K562 (cell line): Measurements from ENCODE around the gene OPRL1. TPM values are rescaled to one million over a fixed set of nuclear protein-coding genes. Genes with fewer than 3 reads are reported as not detected.

Experiments used
- ATF6 ChIP-seq: sonication (generic); formaldehyde crosslinking; IDR thresholded peaks from 2 replicates; pipeline ENCODE4 v1.4.0; 2020; ENCODE audit warnings: mild to moderate bottlenecking, missing genetic modification reagents
- BCOR ChIP-seq: fragments of 450-650 bp; IDR thresholded peaks from 2 replicates; pipeline ENCODE4 v1.6.1; 2016
- BDP1 ChIP-seq: IDR thresholded peaks from 3 replicates; pipeline ENCODE4 v1.6.1; 2011; ENCODE audit not compliant: insufficient read length, insufficient read depth
- CAMTA2 ChIP-seq: fragments of 250-450 bp; sonication (Bioruptor Pico); conservative IDR thresholded peaks from 2 replicates; pipeline ENCODE4 v1.5.1; 2022
- CLOCK ChIP-seq: fragments of 250-450 bp; sonication (Bioruptor Pico); IDR thresholded peaks from 2 replicates; pipeline ENCODE4 v1.4.0; 2020; ENCODE audit warnings: mild to moderate bottlenecking, moderate library complexity, borderline replicate concordance
- HNRNPLL ChIP-seq: fragments of 200-400 bp; formaldehyde crosslinking; IDR thresholded peaks from 2 replicates; pipeline ENCODE4 v1.6.1; 2017; ENCODE audit warnings: low read length, low read depth, mild to moderate bottlenecking; ENCODE audit not compliant: poor library complexity, severe bottlenecking
- KAT8 ChIP-seq: fragments of 450-650 bp; IDR thresholded peaks from 2 replicates; pipeline ENCODE4 v1.6.1; 2016; ENCODE audit warnings: low read depth, mild to moderate bottlenecking
- POLR3G ChIP-seq: IDR thresholded peaks from 2 replicates; pipeline ENCODE4 v1.6.1; 2011; ENCODE audit not compliant: insufficient read length, insufficient replicate concordance; ENCODE audit errors: extremely low read depth
- SETDB1 ChIP-seq: IDR thresholded peaks from one replicate; pipeline ENCODE4 v1.6.1; 2012; ENCODE audit warnings: low read length, control low read depth, inconsistent platforms
- SMAD2 ChIP-seq: fragments of 150-350 bp; IDR thresholded peaks from 2 replicates; pipeline ENCODE4 v1.6.1; 2014; ENCODE audit warnings: low read depth, mild to moderate bottlenecking, low read length
- SMC3 ChIP-seq: conservative IDR thresholded peaks from 2 replicates; pipeline ENCODE4 v1.6.1; 2011; ENCODE audit warnings: low read depth, low read length, improper control_type of control experiment; ENCODE audit not compliant: insufficient read depth
- TFAP4 ChIP-seq: sonication (generic); formaldehyde crosslinking; IDR thresholded peaks from 2 replicates; pipeline ENCODE4 v1.8.0; 2022; ENCODE audit warnings: missing genetic modification reagents, mild to moderate bottlenecking, moderate library complexity, borderline replicate concordance
- YBX1 ChIP-seq: fragments of 450-650 bp; IDR thresholded peaks from 2 replicates; pipeline ENCODE4 v1.7.1; 2016; ENCODE audit warnings: mild to moderate bottlenecking
- ZBTB7A ChIP-seq: IDR thresholded peaks from 2 replicates; pipeline ENCODE4 v1.6.1; 2011; ENCODE audit warnings: low read depth, mild to moderate bottlenecking, low read length, moderate library complexity, borderline replicate concordance; ENCODE audit not compliant: control insufficient read depth
- ZKSCAN8 ChIP-seq: fragments of 200-800 bp; sonication (Bioruptor generic); IDR thresholded peaks from 2 replicates; pipeline ENCODE4 v1.6.1; 2016; ENCODE audit warnings: missing genetic modification characterization, missing compliant biosample characterization
- ZNF124 ChIP-seq: sonication (generic); formaldehyde crosslinking; IDR thresholded peaks from 2 replicates; pipeline ENCODE4 v1.8.1; 2022; ENCODE audit warnings: missing genetic modification reagents
- ZNF174 ChIP-seq: fragments of 250-450 bp; sonication (Bioruptor Pico); IDR thresholded peaks from 2 replicates; pipeline ENCODE4 v1.4.0; 2020; ENCODE audit warnings: mild to moderate bottlenecking
- ZNF239 ChIP-seq: fragments of 250-450 bp; sonication (Bioruptor Pico); IDR thresholded peaks from 2 replicates; pipeline ENCODE4 v1.4.0; 2020; ENCODE audit warnings: mild to moderate bottlenecking
- ZNF263 ChIP-seq: sonication (generic); formaldehyde crosslinking; IDR thresholded peaks from 2 replicates; pipeline ENCODE4 v1.8.0; 2022; ENCODE audit warnings: mild to moderate bottlenecking, missing genetic modification reagents, borderline replicate concordance
- ZNF282 ChIP-seq: sonication (generic); formaldehyde crosslinking; IDR thresholded peaks from 2 replicates; pipeline ENCODE4 v1.8.1; 2023; ENCODE audit warnings: missing genetic modification reagents
- ZNF398 ChIP-seq: fragments of 250-450 bp; sonication (Bioruptor Pico); IDR thresholded peaks from 2 replicates; pipeline ENCODE4 v1.8.0; 2021; ENCODE audit warnings: moderate library complexity, mild to moderate bottlenecking, inconsistent platforms
- ZNF696 ChIP-seq: fragments of 250-450 bp; sonication (Bioruptor Pico); conservative IDR thresholded peaks from 2 replicates; pipeline ENCODE4 v1.4.0; 2020; ENCODE audit warnings: mild to moderate bottlenecking, moderate library complexity
- polyA plus RNA-seq, 8 experiments: library from polyadenylated mRNA; depleted of rRNA in 4 of 8; stranded (reverse) in 5 of 8; unstranded in 3 of 8; fragments of >200 nt; fragmentation: Nextera tagmentation in 2 of 8; fragmentation: Illumina TruSeq in 1 of 8; extraction: Ambion mirVana in 2 of 8; extraction: Trizol in 1 of 8; gene quantifications; 2 replicates each; pipeline versions ENCODE4 v1.2.1 to v1.2.3, GENCODE V29; 2011 to 2014; ENCODE audit warnings: inconsistent platforms in 1 of 8, missing spikeins in 1 of 8
- total RNA-seq, 7 experiments: library from RNA; depleted of rRNA in 6 of 7; stranded (reverse); fragments of >200 nt in 6 of 7; fragmentation: Illumina TruSeq in 2 of 7; extraction: Trizol in 2 of 7; gene quantifications; 2 replicates each; pipeline versions ENCODE4 v1.2.1 to v1.2.3, GENCODE V29; 2011 to 2021; ENCODE audit warnings: low replicate concordance in 1 of 7

Gene OPRL1
- total and polyA plus RNA-seq, 9 of the 15 experiments (the other 6 are each of a cell fraction or from before 2014, with no cell fraction given), result 0.06 to 0.33 (median 0.11) TPM; not detected in 2

GRCh38 chr20:64079273-64080012 lies 439 bp upstream of the OPRL1 start, which contains the start of gene RGS19 (continued):
- TF ChIP-seq CLOCK (CRISPR knock-in tag), result no peak
- TF ChIP-seq SMAD2, result no peak
- TF ChIP-seq BDP1, result no peak
- no peak for TF ChIP-seq ZNF174 (CRISPR knock-in tag)
- peak; percentile 96 for TF ChIP-seq BCOR
- 0 out of 2 replicates have a peak, but pooled peaks have one; percentile 25 for TF ChIP-seq TFAP4 (CRISPR knock-in tag)
- TF ChIP-seq POLR3G, result no peak
- peak; percentile 55; the same call in 1 of the 2 replicates for TF ChIP-seq ZBTB7A
- TF ChIP-seq ZNF696 (CRISPR knock-in tag), result no peak
- no peak for TF ChIP-seq CAMTA2 (CRISPR knock-in tag)
- no peak for TF ChIP-seq ZNF239 (CRISPR knock-in tag)
- TF ChIP-seq ZKSCAN8 (CRISPR knock-in tag), result no peak
- TF ChIP-seq YBX1, result no peak
- TF ChIP-seq KAT8, result no peak
- no peak for TF ChIP-seq SETDB1
- no peak for TF ChIP-seq SMC3
- TF ChIP-seq ZNF282 (CRISPR knock-in tag), result no peak
- no peak for TF ChIP-seq HNRNPLL
- no peak for TF ChIP-seq ZNF263 (CRISPR knock-in tag)
- no peak for TF ChIP-seq ZNF124 (CRISPR knock-in tag)
- no peak for TF ChIP-seq ATF6 (CRISPR knock-in tag)
- no peak for TF ChIP-seq ZNF398 (CRISPR knock-in tag)
